ENCODE results near the gene ENTPD3.

ENTPD3 gene, protein sequence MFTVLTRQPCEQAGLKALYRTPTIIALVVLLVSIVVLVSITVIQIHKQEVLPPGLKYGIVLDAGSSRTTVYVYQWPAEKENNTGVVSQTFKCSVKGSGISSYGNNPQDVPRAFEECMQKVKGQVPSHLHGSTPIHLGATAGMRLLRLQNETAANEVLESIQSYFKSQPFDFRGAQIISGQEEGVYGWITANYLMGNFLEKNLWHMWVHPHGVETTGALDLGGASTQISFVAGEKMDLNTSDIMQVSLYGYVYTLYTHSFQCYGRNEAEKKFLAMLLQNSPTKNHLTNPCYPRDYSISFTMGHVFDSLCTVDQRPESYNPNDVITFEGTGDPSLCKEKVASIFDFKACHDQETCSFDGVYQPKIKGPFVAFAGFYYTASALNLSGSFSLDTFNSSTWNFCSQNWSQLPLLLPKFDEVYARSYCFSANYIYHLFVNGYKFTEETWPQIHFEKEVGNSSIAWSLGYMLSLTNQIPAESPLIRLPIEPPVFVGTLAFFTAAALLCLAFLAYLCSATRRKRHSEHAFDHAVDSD

GRCh38 chr3:40387001-40387894, at the start of gene ENTPD3:
Gene ENTPD3, plus strand, starts transcription at chr3:40387184. Its CDS starts 874 bp downstream, at chr3:40388058.
- no peak for DNase-seq

DNA sequence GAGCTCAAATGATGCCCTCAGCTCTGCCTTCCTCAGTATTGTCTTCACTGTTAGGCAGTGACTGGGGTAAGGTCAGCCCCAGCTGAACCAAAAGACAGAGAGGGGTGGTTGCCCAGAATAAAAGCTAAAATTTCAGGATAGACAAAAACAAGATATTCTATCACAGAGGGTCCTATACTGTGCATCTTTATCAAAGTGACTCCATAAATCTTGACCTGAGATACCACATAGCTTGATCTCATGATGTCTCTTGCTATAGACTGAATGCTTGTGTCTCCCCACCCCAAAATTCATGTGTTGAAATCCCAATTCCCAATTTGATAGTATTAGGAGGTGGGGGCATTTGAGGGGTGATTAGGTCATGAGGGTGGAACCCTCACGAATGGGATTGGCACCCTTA, 47.1 kb upstream of the ENTPD3 start:
- DNase-seq, result no peak

DNA sequence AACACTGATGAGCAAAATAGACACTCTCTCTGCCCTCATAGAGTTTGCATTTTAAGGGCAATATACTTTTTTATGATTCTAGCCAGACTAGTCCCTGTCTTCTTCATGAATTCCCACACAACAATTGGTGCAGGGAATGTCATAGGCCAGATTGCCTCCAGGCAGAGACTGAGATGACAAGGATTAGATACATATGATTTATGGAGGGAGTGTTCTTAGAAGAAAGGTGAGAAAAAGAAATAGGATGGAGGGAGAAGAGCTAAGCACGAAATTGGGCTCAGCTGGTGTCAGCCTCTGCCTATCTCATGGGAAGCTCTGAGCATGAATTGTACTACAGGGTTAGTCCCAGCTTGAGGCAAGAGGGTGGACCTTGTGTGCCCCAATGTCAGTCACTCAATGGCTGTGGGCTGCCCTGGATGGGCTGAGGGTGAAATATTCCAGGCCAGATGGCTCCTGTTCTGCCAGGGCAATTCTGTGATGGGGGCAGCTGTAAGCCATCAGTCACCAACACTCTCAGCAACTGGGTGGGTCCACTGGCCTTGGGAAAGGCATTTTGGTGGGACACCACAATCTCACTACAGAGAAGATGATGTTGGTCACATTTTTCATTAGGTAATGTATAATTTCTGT, 46.3 kb upstream of the ENTPD3 start:
- no peak for DNase-seq

DNA sequence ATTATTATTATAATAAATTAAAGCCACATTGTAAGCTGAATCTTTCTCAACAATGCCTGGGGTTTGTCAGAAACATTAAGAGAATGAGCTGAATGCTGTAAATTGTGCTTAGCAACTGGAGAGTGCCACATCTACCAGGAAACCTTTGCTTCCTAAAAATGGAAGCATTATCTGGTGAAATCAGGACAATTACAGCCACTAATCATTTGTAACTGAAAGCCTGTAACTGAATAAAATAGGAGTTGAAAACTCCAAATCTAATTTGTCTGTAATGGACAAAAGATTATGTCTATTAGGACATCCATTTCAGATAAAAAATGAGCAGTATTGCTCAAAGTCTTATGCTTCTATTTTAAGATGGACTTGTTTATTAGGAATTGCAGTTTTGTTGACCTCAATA, 45.3 kb upstream of the ENTPD3 start:
- no peak for DNase-seq

- DNase-seq, result no peak
Measured at GRCh38 chr3:40350529-40350928, 36.5 kb upstream of the ENTPD3 start.

- DNase-seq, result no peak
Measured at GRCh38 chr3:40355410-40355809, 31.6 kb upstream of the ENTPD3 start.

- no peak for DNase-seq
Measured at GRCh38 chr3:40358454-40358853, 28.5 kb upstream of the ENTPD3 start.

DNA sequence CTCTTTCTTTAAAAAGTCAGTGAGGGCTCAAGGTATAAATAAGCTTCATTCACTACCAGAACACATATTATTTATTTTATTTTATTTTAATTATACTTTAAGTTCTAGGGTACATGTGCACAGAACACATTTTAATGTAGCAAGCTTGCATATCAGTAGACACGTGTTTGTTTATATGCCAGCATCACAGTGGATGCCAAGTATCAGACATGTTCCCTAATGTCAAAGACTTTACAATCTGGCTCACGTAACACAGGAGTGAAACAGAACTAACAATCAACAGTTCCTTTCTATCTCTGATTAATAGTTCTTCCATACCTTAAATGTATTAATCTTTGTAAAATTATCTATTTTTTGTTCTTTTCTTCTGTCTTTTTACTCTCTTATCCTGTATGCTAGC, 23.3 kb upstream of the ENTPD3 start:
- DNase-seq, result no peak

- no peak for DNase-seq
Measured at GRCh38 chr3:40366203-40367162, 20.5 kb upstream of the ENTPD3 start.

DNA sequence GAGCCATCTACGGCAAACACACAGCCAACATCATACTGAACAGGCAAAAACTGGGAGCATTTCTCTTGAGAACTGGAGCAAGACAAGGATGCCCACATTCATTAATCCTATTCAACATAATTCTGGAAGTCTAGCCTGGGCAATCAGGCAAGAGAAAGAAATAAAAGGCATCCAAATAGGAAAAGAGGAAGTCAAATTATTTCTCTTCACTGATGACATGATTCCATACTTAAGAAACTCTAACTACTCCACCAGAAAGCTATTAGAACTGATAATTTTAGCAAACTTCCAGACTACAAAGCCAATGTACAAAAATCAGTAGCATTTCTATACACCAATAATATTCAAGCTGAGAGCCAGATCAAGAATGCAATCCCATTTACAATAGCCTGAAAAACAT, 17.3 kb upstream of the ENTPD3 start:
- DNase-seq, result no peak

DNA sequence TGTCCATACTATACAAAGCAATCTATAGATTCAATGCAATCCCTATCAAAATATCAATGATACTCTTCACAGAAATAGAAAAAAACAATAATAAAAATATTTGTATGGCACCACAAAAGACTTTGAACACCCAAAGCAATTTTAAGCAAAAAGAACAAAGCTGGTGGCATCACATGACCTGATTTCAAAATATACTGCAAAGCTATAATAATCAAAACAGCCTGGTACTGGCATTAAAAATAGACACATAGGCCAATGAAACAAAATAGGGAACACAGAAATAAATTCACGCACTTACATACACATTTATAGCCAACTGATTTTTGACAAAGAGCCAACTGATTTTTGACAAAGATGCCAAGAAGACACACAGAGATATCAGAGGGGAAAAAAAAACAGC, 9.2 kb upstream of the ENTPD3 start:
- DNase-seq, result no peak

GRCh38 chr3:40379674-40380306, 7.2 kb upstream of the ENTPD3 start:
- DNase-seq, result no peak

DNA sequence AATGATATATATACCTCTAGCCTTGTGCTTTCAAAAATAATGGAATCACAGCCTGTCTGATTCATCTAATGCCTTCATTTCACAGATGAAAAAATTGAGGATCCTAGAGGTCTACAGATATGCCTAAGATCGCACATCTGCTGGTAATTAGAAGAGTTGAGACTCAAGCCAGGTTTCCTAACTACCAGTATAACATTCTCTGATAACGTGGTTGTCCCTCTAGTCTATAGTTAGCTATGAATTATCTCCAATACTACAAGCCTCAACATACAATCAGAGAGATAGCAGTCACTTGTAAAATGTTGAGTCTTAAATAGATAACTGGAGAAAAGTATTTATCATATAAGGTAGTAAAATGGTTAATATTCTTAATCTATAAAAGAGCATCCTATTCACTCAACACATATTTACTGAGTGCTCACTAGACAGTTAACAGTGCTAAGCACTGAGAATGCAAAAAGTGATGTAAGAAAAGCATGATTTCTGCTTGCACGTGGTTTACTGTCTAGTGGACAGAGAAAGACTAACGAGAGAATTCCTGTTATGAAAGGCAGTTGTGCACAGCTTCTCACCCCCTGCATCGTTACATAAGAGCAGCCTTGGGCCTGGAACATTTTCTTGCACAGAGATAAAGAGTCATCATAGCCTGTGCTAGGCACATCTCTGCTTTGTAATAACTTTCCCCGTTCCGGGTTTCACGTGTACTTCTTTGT, 4.9 kb upstream of the ENTPD3 start:
- no peak for DNase-seq

GRCh38 chr3:40382617-40382979, 4.4 kb upstream of the ENTPD3 start:
- DNase-seq, result no peak

DNA sequence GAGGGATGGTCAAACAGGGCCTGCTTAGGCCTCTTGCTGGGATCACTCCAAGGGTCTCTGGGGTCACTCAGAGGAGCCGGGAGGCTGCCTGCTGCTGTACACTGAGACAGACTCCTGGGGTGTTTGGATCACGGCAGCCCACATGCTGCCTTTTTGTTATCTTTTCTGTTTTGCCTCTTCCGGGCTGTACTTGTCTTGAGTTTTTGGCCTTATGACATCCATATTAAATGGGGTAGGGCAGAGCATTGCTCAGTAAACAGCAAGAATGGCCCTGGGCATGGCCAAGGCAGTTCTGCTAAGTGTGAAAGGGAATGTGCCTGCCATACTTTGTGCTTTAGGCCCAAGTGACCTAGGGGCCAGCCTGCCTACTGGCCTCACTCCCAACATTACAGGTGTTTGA, 771 bp upstream of the ENTPD3 start:
- DNase-seq, result no peak

DNA sequence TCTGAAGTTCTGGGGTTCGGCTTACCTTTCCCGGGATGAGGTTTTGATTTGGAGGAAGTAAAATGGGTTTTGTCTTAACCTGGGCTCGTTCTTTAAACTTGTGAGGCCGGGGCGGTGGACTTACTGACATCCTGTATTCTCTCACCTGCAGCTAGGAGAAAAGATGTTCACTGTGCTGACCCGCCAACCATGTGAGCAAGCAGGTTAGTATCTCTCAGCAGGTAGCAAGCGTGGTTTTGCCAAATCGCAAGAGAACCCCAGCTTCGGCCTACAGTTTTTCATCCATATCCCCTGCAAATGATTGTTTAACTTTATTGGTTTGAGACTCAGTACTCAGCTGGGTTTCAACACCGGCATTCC, 891 bp downstream of the ENTPD3 start:
- DNase-seq, result no peak

DNA sequence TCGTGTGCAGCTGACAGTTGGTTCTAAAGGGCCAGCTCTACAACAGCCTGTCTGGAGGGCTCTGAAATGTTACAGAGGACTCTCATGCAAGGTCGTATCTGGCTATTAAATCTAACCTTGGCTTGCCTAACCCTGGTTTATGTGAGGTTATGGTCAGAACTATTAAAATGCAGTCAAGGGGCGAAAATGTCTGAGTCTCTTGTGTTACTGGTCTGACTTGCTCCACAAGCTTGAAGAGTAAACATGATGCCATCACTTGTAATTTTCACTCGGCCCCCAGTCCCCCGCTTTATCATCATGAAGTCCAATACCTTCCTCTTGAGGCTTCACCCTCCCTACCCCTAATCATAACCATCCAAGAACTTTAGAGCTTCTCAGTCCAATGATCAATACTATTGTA, 9.4 kb downstream of the ENTPD3 start:
- no peak for DNase-seq

DNA sequence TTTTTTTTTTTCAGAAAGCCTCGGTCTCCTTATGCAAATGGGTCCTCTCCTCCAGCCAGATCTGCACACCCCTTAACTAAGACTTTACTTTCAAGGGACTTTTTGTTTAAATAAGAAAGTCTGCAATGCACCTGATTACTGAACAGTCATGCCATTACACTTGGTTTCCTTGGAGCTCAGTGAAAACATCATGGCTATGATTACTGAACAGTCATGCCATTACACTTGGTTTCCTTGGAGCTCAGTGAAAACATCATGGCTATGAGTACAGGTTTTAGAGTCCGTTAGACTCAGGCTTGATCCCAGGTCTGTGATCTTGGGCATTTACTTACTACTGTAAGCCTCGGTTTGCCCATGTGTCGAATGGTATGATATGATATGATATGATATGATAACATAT, 10.1 kb downstream of the ENTPD3 start:
- no peak for DNase-seq

DNA sequence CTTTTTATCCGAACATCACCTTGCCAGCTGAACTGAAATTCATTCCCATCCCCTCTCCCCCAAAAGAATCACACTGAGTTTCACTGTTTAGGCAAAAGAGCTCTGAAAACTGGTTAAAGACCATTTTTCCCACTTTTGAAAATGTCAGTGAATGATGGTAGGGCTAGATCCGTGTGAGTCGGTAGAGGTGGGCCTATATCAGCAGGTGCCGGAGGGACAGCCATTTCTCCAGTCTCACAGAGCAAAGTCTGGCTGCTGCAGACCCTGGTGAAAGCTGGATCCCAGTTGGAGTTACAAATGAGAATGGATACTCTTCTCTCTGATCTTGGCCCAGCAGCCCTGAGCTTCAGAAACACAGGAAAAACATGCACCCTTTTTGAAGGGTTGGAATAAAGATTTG, 10.9 kb downstream of the ENTPD3 start:
- no peak for DNase-seq

DNA sequence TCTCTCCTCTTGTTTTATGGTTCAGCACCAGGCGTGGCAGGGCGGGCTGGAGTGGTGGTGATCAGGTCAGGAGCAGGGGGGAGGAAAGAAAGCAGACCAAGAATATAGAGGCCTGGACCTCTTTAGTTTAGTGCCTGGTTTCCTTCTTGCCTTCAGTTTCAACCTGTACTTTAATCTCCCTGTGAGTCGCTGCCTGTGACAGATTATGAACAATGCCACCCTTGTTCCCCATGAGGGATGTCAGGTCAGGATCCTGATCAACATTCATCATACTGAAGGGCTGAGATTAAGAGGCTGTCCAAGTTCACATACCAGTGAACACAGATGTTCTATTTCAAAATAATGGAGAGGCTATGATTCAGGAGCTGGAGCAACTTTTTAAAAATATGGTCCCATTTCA, 11.4 kb downstream of the ENTPD3 start:
- DNase-seq, result no peak

GRCh38 chr3:40404591-40405198, 17.7 kb downstream of the ENTPD3 start:
- no peak for DNase-seq

Measured in GF-D8 (cell line).